NT2/D1 (cell line): Measurements from ENCODE around the gene KRTAP5-7.

ENCODE experiments used
- SUZ12 ChIP-seq: IDR thresholded peaks from 2 replicates; pipeline ENCODE4 v1.6.1; 2011; ENCODE audit not compliant: insufficient read length, insufficient read depth; ENCODE audit errors: extremely low read depth
- YY1 ChIP-seq: IDR thresholded peaks from 2 replicates; pipeline ENCODE4 v1.6.1; 2011; ENCODE audit not compliant: insufficient read length, insufficient read depth
- ZNF274 ChIP-seq: IDR thresholded peaks from 2 replicates; pipeline ENCODE4 v1.6.1; 2011; ENCODE audit warnings: mild to moderate bottlenecking, low read depth, low read length

DNA sequence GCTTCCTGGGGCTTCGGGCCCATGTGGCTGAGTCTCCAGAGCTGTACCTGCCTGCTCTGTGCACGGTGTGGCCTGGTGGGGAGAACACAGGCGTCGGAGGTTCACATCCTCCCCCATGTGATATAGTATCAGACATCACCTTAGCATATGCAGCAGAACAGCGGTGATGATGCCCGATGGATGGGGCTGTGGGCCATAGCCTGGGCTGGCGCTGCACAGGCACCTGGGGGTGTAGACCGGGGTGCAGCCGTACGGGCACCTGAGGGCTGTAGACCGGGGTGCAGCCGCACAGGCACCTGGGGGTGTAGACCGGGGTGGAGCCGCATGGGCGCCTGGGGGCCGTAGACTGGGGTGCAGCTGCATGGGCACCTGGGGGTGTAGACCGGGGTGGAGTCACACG lies 44.9 kb upstream of the KRTAP5-7 start:
- TF ChIP-seq ZNF274, result no peak
- TF ChIP-seq YY1, result no peak
- TF ChIP-seq SUZ12, result no peak
